Transverse colon (tissue), 4 donors: Measurements from ENCODE around the gene SSH2. TPM values are rescaled to one million over a fixed set of nuclear protein-coding genes. Genes with fewer than 3 reads are reported as not detected.

Experiments
- DNase-seq: peaks from one replicate; pipeline ENCODE4 v3.0.0-alpha.2; 2019
- H3K27ac ChIP-seq, 4 donors: fragments of 200-600 bp; sonication (generic); 2 replicates each; pipeline ENCODE4 v1.5.1; 2016 to 2018; ENCODE audit warnings: inconsistent platforms in 4 of 4
- H3K27me3 ChIP-seq: fragments of 200-600 bp; sonication (generic); 2 replicates; pipeline ENCODE4 v1.5.1; 2017; ENCODE audit warnings: inconsistent platforms
- H3K36me3 ChIP-seq, 4 donors: fragments of 200-600 bp; sonication (generic); 2 replicates each; pipeline ENCODE4 v1.5.1; 2017 to 2019; ENCODE audit warnings: inconsistent platforms in 4 of 4
- H3K4me1 ChIP-seq, 4 donors: fragments of 200-600 bp; sonication (generic); 2 replicates each; pipeline ENCODE4 v1.5.1; 2017 to 2020; ENCODE audit warnings: inconsistent platforms in 4 of 4
- H3K4me3 ChIP-seq, 4 donors: fragments of 200-600 bp; sonication (generic); 1 replicate in 1 of 4; 2 replicates in 3 of 4; pipeline versions ENCODE4 v1.5.1 to v1.6.1; 2017 to 2019; ENCODE audit warnings: inconsistent platforms in 4 of 4
- H3K9me3 ChIP-seq, 2 donors: fragments of 200-600 bp; sonication (generic); 2 replicates each; pipeline ENCODE4 v1.5.1; 2017 to 2019; ENCODE audit warnings: inconsistent platforms in 2 of 2
- EP300 ChIP-seq: sonication (generic); formaldehyde crosslinking; IDR thresholded peaks from one replicate; pipeline ENCODE4 v1.6.1; 2017; ENCODE audit warnings: antibody characterized with exemption, low read depth
- POLR2A ChIP-seq: fragments of 450-650 bp; IDR thresholded peaks from one replicate; pipeline ENCODE4 v1.6.1; 2016; ENCODE audit warnings: antibody characterized with exemption, mild to moderate bottlenecking, moderate library complexity
- POLR2AphosphoS5 ChIP-seq, 3 donors: sonication (generic); formaldehyde crosslinking; IDR thresholded peaks; one replicate each; pipeline ENCODE4 v1.6.1; 2016; ENCODE audit warnings: antibody characterized with exemption in 3 of 3
- WGBS, 2 donors: methylation state at CpG; one replicate each; pipeline ENCODE4 v1.1.5; 2018; ENCODE audit warnings: low coverage in 1 of 2; 5-methylcytosine and 5-hydroxymethylcytosine counted together
- in situ Hi-C, 4 donors: fragments of 200-750 bp; cut with MboI; loops; one replicate each; pipeline versions ENCODE4 v1.15.0 to v1.15.1; 2017; ENCODE audit warnings: low sequenced_read_pairs in 3 of 4, low pct_ligation_motif_present in 1 of 4, low pct_unique_long_range_greater_than_20kb in 1 of 4
- intact Hi-C: fragments of 100-400 bp; cut with DNase I; formaldehyde crosslinking; loops from one replicate; pipeline ENCODE4 v1.15.1; 2023; ENCODE audit warnings: low total_unique reads
- total RNA-seq, 4 donors: library from RNA; depleted of rRNA; stranded (reverse); fragments of >200 nt; gene quantifications; one replicate each; pipeline ENCODE4 v1.1.0, GENCODE V29; 2016
- TF ChIP-seq, protein P1 (sequence below), 5 experiments: fragments of 200-600 bp in 3 of 5; fragments of 450-650 bp in 2 of 5; sonication (generic) in 3 of 5; IDR thresholded peaks; 1 replicate in 2 of 5; 2 replicates in 3 of 5; pipeline ENCODE4 v1.5.1; 2016 to 2017; ENCODE audit warnings: antibody characterized with exemption in 5 of 5, inconsistent platforms in 3 of 5, mild to moderate bottlenecking in 2 of 5, moderate library complexity in 1 of 5

Gene SSH2
- total RNA-seq, 4 donors from 2014 or later = 15.3 to 99.9 (median 46.0) TPM

DNA sequence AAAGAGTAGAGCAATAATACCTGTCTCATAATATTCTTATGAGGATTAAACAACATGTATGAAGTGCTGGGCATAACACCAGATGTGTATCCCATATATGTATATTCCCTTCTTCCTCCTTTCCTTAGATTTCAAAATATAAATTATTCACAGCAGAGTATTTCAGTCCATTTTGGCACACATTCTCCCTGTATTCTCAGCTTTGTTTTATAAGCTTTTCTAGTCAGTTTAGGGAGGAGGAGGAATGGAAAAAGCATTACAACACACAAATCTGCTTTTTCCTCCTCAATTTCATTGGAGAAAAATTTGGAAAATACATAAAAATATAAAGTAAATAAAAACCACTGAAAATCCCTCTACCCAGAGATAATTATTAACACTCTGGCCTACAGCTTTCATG lies 260.8 kb downstream of the SSH2 start:
- TF ChIP-seq EP300 = no peak
- no peak for TF ChIP-seq POLR2AphosphoS5 (IDR thresholded peaks at IDR 0.05)
- TF ChIP-seq POLR2A = no peak
- TF ChIP-seq, protein P1, sequence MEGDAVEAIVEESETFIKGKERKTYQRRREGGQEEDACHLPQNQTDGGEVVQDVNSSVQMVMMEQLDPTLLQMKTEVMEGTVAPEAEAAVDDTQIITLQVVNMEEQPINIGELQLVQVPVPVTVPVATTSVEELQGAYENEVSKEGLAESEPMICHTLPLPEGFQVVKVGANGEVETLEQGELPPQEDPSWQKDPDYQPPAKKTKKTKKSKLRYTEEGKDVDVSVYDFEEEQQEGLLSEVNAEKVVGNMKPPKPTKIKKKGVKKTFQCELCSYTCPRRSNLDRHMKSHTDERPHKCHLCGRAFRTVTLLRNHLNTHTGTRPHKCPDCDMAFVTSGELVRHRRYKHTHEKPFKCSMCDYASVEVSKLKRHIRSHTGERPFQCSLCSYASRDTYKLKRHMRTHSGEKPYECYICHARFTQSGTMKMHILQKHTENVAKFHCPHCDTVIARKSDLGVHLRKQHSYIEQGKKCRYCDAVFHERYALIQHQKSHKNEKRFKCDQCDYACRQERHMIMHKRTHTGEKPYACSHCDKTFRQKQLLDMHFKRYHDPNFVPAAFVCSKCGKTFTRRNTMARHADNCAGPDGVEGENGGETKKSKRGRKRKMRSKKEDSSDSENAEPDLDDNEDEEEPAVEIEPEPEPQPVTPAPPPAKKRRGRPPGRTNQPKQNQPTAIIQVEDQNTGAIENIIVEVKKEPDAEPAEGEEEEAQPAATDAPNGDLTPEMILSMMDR (IDR thresholded peaks at IDR 0.05) = no peak
- in situ Hi-C loops = no loop called here
- peaks cover 0 to 41% (median 10%) of the 10 kb centered on the region in 4 donors for H3K36me3 ChIP-seq

DNA sequence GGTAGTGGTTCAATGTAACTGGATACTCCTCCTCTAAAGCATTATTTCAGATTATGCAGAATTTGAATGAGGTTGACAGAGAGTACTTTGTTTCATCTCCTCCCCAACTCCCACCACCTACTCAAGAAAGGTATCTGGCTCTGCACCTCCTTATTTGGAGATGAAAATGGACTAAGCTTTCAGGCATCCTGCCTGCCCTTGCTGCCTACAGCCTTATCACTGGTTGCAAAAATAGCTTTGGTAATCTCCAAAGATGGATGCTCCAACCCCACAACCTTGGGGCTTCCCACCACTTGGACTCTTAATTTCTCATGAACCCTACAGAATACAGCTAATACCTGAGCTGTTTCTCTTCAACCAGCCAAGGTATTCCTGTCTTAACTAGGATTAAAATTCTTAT lies 262.1 kb downstream of the SSH2 start:
- H3K9me3 ChIP-seq = no peaks in the 10 kb centered on the region
- intact Hi-C loops (no loop called here), in situ Hi-C loops (no loop called here)
- no peak for TF ChIP-seq POLR2AphosphoS5 (IDR thresholded peaks at IDR 0.05)
- TF ChIP-seq, protein P1 (IDR thresholded peaks at IDR 0.05) = no peak
- TF ChIP-seq POLR2A = no peak
- no peak for TF ChIP-seq EP300
- DNase-seq = no peak
- H3K4me3 ChIP-seq = no peak overlapping the region
- H3K4me1 ChIP-seq = peaks cover 0 to 3% (median 0%) of the 10 kb centered on the region in 4 donors
- no peak overlapping the region for H3K27ac ChIP-seq
- no peaks in the 10 kb centered on the region for H3K27me3 ChIP-seq
- peaks cover 0 to 41% (median 13%) of the 10 kb centered on the region in 4 donors for H3K36me3 ChIP-seq

More for the DNA sequence above, 260.8 kb downstream of the SSH2 start:
- Histone ChIP-seq H3K27me3 (no peaks in the 10 kb centered on the region), H3K4me1 (peaks cover 0 to 3% (median 0%) of the 10 kb centered on the region in 4 donors), H3K4me3 (no peak overlapping the region), H3K9me3 (no peaks in the 10 kb centered on the region), H3K27ac (no peak overlapping the region)
- DNase-seq = no peak
- intact Hi-C loops = no loop called here

DNA sequence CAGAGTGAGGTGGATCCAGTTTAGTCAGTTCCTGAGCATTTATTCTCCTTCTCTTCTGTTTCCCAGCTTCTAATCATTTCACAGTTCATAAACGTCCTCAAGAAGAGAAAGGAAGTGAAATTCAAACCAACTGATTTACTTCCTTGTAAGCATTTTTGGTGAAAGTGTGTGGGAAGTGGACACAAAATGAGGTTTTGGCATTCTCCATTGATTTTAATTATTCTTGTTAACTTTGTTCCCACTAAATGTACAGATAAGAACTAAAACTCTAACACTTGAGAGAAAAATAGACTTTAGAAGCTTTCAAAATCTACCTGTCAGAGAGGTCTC lies 264.6 kb downstream of the SSH2 start:
- 11 to 24% methylated on average over 1 of the region's 1 CpG for WGBS, 2 donors
- Histone ChIP-seq H3K4me3 (no peak overlapping the region), H3K27me3 (no peaks in the 10 kb centered on the region), H3K36me3 (peaks cover 0 to 26% (median 10%) of the 10 kb centered on the region in 4 donors), H3K9me3 (no peaks in the 10 kb centered on the region), H3K4me1 (peaks cover 0 to 3% (median 0%) of the 10 kb centered on the region in 4 donors), H3K27ac (peak overlapping the region in 1 of 4 donors; percentile 21)
- intact Hi-C loops = no loop called here
- no peak for DNase-seq
- TF ChIP-seq POLR2AphosphoS5 (IDR thresholded peaks at IDR 0.05) = no peak
- in situ Hi-C loops = no loop called here

DNA sequence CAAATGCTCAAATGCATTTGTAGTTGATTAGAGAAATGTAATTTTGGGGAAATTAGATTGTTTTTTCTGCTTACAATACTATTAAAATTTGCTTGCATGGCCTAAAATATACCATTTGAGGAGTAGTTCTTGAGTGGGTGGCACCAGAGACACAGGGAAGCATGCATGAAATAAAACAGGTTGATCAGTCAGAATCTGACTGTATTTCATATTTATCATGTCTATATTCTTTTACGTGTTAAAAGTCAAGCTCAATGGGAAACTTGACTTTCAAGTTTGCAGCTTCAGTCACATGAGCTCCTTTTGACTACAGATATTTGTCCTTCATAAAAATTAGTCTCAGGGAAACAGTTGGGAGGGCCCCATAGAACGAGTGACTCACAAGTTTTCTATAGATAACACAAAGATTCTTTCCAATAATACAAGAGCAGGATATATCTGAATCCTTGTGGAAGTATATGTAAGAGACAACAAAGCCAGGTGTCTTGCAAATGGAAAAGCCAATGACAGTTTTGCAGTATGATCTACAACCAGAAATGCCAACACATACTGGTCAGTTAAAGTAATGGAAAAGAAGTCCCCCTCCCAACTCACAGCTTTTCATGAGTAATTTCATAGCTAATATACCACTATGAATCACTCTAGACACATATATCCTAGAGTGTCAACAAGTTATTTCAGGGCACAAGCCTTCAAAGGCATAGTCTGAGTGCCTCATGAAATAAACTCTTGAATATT lies 265.1 kb downstream of the SSH2 start:
- TF ChIP-seq POLR2A (no peak), POLR2AphosphoS5 (IDR thresholded peaks at IDR 0.05) (no peak), EP300 (no peak)
- TF ChIP-seq, protein P1 (IDR thresholded peaks at IDR 0.05) = no peak
- in situ Hi-C loops (no loop called here), intact Hi-C loops (no loop called here)
- WGBS, 2 donors = 39 to 46% methylated on average over 2 of the region's 2 CpGs
- Histone ChIP-seq H3K9me3 (no peaks in the 10 kb centered on the region), H3K27ac (peak overlapping the region in 1 of 4 donors; percentile 21), H3K27me3 (no peaks in the 10 kb centered on the region), H3K4me1 (peaks cover 0 to 3% (median 0%) of the 10 kb centered on the region in 4 donors), H3K36me3 (peaks cover 0 to 26% (median 10%) of the 10 kb centered on the region in 4 donors), H3K4me3 (no peak overlapping the region)
- DNase-seq = no peak

DNA sequence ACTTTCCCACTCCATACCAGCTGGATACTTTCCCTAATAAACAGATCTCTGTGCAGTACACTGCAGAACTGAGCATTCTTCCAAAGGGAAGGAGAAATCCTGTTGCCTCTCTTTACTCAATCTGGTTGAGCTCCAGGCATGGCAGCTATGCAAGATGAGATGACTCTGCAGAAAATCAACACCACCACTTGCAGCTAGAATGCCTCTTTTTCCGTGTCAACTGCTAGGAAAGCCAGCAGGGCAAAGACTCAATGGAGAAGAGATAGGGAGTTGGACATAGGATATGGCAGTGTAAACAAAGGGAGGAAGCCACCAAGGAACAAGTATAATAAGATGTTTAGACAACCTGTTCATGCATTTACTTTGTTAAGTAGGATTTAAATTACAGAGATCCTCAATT lies 266.9 kb downstream of the SSH2 start:
- peaks cover 0 to 3% (median 0%) of the 10 kb centered on the region in 4 donors for H3K4me1 ChIP-seq
- no peak overlapping the region for H3K27ac ChIP-seq
- no peak for DNase-seq
- H3K4me3 ChIP-seq = no peak overlapping the region
- H3K9me3 ChIP-seq = no peaks in the 10 kb centered on the region
- peaks cover 0 to 24% (median 10%) of the 10 kb centered on the region in 4 donors for H3K36me3 ChIP-seq
- no peaks in the 10 kb centered on the region for H3K27me3 ChIP-seq
- intact Hi-C loops (no loop called here), in situ Hi-C loops (no loop called here)
- WGBS, 2 donors = 44% methylated on average over 1 of the region's 1 CpG; no CpG with 5 or more reads in 1 of the 2 donors
- TF ChIP-seq EP300 = no peak
- TF ChIP-seq POLR2AphosphoS5 (IDR thresholded peaks at IDR 0.05) = no peak
- TF ChIP-seq POLR2A = no peak
- TF ChIP-seq, protein P1 (IDR thresholded peaks at IDR 0.05) = no peak
